Measurements from ENCODE around the gene REXO1. TPM values are rescaled to one million over a fixed set of nuclear protein-coding genes. Genes with fewer than 3 reads are reported as not detected.

The REXO1 gene
- total and polyA plus RNA-seq, 8 donors: 16.9 to 30.8 (median 24.4) TPM

DNA sequence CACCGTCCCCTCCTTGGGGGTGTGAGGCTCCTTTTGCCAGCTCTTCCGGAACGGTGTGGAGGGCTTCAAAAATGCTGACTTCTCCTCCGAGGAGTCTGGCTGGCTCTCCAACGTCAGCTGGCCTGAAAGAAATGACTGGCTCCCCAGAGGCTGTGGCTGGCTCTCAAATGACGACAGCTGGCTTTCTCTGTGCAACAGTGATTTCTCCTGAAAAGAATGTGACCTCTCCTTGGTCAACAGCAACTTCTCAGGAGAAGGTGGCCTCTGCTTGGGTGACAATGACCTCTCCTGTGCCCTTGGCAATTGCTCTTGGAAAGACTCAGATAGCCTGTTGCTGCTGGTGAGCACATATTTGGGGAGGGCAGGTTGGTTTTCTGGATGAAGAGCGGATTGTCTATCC lies 65.8 kb downstream of the REXO1 start:
- DNase-seq (no peak), ATAC-seq (no peak)
- Histone ChIP-seq H3K36me3 (no peaks in the 10 kb centered on the region), H3K27me3 (peaks cover 31 to 92% of the 10 kb centered on the region in 2 donors), H3K27ac (no peak overlapping the region), H3K4me1 (no peaks in the 10 kb centered on the region), H3K9me3 (peaks cover 0 to 11% of the 10 kb centered on the region in 2 donors), H3K4me3 (no peak overlapping the region)
- intact Hi-C loops (cut with DNase I): no loop called here
- TF ChIP-seq, protein P1, sequence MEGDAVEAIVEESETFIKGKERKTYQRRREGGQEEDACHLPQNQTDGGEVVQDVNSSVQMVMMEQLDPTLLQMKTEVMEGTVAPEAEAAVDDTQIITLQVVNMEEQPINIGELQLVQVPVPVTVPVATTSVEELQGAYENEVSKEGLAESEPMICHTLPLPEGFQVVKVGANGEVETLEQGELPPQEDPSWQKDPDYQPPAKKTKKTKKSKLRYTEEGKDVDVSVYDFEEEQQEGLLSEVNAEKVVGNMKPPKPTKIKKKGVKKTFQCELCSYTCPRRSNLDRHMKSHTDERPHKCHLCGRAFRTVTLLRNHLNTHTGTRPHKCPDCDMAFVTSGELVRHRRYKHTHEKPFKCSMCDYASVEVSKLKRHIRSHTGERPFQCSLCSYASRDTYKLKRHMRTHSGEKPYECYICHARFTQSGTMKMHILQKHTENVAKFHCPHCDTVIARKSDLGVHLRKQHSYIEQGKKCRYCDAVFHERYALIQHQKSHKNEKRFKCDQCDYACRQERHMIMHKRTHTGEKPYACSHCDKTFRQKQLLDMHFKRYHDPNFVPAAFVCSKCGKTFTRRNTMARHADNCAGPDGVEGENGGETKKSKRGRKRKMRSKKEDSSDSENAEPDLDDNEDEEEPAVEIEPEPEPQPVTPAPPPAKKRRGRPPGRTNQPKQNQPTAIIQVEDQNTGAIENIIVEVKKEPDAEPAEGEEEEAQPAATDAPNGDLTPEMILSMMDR (IDR thresholded peaks at IDR 0.05): no peak

DNA sequence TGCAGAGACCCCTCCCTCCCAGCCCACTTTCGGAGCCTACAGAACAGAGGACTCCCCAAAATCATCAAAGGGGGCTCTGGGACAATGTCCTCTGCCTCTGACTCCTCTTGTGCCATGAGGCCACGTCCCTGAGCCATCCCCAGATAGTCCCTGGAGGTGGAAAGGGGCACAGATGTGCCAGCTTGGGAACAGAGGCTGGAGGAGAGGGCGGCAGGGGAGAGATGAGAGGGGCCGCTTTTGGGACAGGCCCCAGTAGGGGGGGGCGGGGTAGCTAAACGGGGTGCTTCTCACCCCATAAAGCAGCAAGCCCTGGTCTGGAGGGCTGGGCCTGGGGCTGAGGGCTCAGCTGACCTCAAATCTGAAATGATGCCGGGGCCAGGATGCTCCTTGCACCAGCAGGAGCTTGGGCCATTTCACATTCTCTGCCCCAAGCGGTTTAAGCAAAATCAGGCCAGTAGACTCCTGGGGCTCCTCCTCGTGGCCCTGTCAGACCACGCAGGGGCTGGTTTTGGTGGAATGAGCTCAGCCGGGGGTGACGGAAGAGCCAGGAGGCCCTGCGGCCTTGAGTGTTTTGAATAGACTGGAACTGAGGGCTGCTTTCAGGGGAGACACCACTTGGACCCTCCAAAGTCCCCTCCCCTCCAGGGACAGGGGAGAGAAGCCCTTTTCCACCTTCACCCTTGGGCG lies 67.9 kb downstream of the REXO1 start:
- Histone ChIP-seq H3K9me3 (peaks cover 0 to 11% of the 10 kb centered on the region in 2 donors), H3K4me3 (no peak overlapping the region), H3K4me1 (no peaks in the 10 kb centered on the region), H3K27me3 (peaks cover 52 to 100% of the 10 kb centered on the region in 2 donors), H3K36me3 (no peaks in the 10 kb centered on the region), H3K27ac (no peak overlapping the region)
- ATAC-seq: no peak
- peak in 1 of 4 donors; percentile 21 for DNase-seq
- TF ChIP-seq, protein P1 (IDR thresholded peaks at IDR 0.05): no peak
- intact Hi-C loops (cut with DNase I): no loop called here

DNA sequence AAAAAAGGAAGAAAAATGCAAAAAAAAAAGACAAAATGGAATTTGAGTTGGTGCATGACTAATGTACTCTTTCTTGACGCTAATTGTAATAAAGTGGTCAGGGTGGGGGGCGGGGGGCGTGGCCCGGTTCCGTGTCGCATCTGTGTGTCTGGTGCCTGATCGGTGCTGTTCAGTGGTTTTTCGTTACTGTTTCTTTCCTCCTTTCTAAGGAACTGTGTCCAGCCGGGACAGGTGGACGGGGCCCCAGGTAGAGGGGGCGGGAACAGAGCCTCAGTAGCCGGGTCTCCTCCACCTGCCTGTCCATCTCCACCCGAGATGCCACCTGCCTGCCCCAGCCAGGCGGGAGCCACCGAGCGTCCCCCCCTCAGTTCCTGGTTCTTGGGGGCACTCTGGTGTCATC lies 68.7 kb downstream of the REXO1 start:
- H3K9me3 ChIP-seq: peaks cover 0 to 15% of the 10 kb centered on the region in 2 donors
- peaks cover 61 to 100% of the 10 kb centered on the region in 2 donors for H3K27me3 ChIP-seq
- no peak for ATAC-seq
- H3K36me3 ChIP-seq: no peaks in the 10 kb centered on the region
- TF ChIP-seq, protein P1 (IDR thresholded peaks at IDR 0.05): no peak
- no peak for DNase-seq
- H3K4me1 ChIP-seq: no peaks in the 10 kb centered on the region
- intact Hi-C loops (cut with DNase I): no loop called here
- no peak overlapping the region for H3K4me3 ChIP-seq
- H3K27ac ChIP-seq: no peak overlapping the region

DNA sequence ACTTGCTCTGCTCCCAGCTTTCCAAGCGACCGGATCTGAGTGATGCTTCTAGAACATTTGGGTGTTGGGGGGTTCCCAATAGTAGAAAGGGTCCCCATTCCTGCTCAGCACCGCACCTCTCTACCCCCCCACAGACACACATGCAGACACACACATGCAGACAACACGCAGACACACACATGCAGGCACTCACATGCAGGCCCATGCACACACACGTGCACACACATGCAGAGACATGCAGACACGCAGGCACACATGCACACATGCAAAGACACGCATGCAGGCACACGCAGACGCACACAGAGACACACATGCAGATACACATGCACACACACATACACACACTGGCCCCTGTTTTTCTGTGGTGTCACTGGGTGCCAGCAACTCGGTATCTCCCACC lies 71.1 kb downstream of the REXO1 start:
- TF ChIP-seq, protein P1 (IDR thresholded peaks at IDR 0.05): no peak
- Histone ChIP-seq H3K27ac (no peak overlapping the region), H3K27me3 (peaks cover 66 to 100% of the 10 kb centered on the region in 2 donors), H3K4me3 (no peak overlapping the region), H3K9me3 (peaks cover 0 to 13% of the 10 kb centered on the region in 2 donors), H3K4me1 (no peaks in the 10 kb centered on the region), H3K36me3 (no peaks in the 10 kb centered on the region)
- ATAC-seq: no peak
- no peak for DNase-seq
- intact Hi-C loops (cut with DNase I): no loop called here

DNA sequence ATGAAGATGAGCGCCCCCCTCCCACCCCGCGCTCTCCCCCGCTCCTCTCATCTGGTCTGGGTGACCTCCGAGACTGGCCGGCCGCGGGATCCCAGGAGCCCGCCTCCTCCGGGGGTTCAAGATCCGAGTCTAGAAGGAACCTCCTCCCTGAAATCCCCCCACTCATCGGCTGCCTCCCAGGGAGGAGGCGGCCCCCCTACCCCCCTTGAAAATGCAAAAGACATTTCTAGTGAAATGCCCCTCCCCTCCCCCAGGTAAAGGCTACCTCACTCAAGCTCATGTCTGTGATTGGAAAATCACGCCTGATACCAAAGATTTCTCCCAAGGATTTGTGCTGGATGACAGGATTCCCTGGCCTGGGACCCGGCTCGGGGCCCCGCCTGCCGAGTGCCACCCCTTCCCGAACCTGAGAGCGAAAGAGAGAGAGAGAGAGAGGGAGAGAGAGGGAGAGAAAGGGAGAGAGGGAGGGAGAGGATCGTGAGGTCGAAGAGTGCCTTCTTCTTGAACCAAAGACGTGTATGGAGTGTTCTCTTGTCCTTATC lies 71.6 kb downstream of the REXO1 start:
- H3K27me3 ChIP-seq: peaks cover 64 to 100% of the 10 kb centered on the region in 2 donors
- no peak overlapping the region for H3K27ac ChIP-seq
- no peaks in the 10 kb centered on the region for H3K36me3 ChIP-seq
- H3K4me3 ChIP-seq: no peak overlapping the region
- H3K4me1 ChIP-seq: no peaks in the 10 kb centered on the region
- ATAC-seq (no peak), DNase-seq (peak in 1 of 4 donors; percentile 68)
- peaks cover 0 to 10% of the 10 kb centered on the region in 2 donors for H3K9me3 ChIP-seq
- intact Hi-C loops (cut with DNase I): no loop called here
- TF ChIP-seq, protein P1 (IDR thresholded peaks at IDR 0.05): no peak

Data from left lung (tissue), 10 donors.